ENCODE results near the gene XCL1. TPM values are rescaled to one million over a fixed set of nuclear protein-coding genes. Genes with fewer than 3 reads are reported as not detected.

The XCL1 gene
- total RNA-seq, 1 experiment from 2014 or later = not detected

DNA sequence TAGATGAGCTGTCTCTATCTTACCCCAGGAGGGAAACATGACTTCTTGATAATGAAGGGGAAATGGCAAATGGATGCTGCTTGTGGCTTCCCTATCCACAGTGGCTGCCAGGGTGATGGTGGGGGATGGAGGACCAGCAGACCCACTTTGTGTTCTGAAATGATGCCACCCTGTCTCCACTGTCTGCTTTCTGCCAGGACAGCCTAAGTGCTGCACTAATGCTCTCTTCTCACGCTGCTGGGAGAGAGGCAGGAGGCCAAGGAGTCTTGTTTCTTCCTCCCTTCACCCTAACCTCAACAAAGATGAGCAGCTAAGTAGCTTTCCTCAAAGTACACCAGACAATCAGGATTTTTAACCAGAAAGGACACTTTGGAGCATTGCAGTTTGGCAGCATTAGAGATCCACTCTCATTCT is 36.6 kb downstream of the XCL1 start:
- no peak for TF ChIP-seq TCF7L2 (IDR thresholded peaks at IDR 0.05; ENCODE audit: low read depth, low read length)
- TF ChIP-seq SIN3A (IDR thresholded peaks at IDR 0.05; ENCODE audit: borderline replicate concordance, insufficient read depth, low read depth, low read length) = no peak
- TF ChIP-seq, protein P1, sequence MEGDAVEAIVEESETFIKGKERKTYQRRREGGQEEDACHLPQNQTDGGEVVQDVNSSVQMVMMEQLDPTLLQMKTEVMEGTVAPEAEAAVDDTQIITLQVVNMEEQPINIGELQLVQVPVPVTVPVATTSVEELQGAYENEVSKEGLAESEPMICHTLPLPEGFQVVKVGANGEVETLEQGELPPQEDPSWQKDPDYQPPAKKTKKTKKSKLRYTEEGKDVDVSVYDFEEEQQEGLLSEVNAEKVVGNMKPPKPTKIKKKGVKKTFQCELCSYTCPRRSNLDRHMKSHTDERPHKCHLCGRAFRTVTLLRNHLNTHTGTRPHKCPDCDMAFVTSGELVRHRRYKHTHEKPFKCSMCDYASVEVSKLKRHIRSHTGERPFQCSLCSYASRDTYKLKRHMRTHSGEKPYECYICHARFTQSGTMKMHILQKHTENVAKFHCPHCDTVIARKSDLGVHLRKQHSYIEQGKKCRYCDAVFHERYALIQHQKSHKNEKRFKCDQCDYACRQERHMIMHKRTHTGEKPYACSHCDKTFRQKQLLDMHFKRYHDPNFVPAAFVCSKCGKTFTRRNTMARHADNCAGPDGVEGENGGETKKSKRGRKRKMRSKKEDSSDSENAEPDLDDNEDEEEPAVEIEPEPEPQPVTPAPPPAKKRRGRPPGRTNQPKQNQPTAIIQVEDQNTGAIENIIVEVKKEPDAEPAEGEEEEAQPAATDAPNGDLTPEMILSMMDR (IDR thresholded peaks at IDR 0.05) = no peak
- TF ChIP-seq, protein P2, sequence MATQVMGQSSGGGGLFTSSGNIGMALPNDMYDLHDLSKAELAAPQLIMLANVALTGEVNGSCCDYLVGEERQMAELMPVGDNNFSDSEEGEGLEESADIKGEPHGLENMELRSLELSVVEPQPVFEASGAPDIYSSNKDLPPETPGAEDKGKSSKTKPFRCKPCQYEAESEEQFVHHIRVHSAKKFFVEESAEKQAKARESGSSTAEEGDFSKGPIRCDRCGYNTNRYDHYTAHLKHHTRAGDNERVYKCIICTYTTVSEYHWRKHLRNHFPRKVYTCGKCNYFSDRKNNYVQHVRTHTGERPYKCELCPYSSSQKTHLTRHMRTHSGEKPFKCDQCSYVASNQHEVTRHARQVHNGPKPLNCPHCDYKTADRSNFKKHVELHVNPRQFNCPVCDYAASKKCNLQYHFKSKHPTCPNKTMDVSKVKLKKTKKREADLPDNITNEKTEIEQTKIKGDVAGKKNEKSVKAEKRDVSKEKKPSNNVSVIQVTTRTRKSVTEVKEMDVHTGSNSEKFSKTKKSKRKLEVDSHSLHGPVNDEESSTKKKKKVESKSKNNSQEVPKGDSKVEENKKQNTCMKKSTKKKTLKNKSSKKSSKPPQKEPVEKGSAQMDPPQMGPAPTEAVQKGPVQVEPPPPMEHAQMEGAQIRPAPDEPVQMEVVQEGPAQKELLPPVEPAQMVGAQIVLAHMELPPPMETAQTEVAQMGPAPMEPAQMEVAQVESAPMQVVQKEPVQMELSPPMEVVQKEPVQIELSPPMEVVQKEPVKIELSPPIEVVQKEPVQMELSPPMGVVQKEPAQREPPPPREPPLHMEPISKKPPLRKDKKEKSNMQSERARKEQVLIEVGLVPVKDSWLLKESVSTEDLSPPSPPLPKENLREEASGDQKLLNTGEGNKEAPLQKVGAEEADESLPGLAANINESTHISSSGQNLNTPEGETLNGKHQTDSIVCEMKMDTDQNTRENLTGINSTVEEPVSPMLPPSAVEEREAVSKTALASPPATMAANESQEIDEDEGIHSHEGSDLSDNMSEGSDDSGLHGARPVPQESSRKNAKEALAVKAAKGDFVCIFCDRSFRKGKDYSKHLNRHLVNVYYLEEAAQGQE (IDR thresholded peaks at IDR 0.05; ENCODE audit: insufficient read depth in 1 of 2, low read depth in 2 of 2, low read length in 1 of 2) = no peak
- TF ChIP-seq POLR2AphosphoS5 (IDR thresholded peaks at IDR 0.05; ENCODE audit: low read depth, low read length) = no peak
- in situ Hi-C loops (cut with HindIII; ENCODE audit: low pct_unique_long_range_greater_than_20kb, low sequenced_read_pairs) (no loop called here), intact Hi-C loops (cut with micrococcal nuclease; ENCODE audit: unreplicated experiment) (no loop called here)
- Histone ChIP-seq H3K9me3 (ENCODE audit: control insufficient read depth, insufficient read depth, low read depth, low read length) (no peaks in the 10 kb centered on the region), H3K27ac (ENCODE audit: low read length) (no peak overlapping the region), H3K27me3 (ENCODE audit: control insufficient read depth, insufficient read depth, low read length) (no peaks in the 10 kb centered on the region), H3K4me1 (ENCODE audit: control insufficient read depth, insufficient read depth, low read length) (no peaks in the 10 kb centered on the region), H3K4me3 (ENCODE audit: low read depth in 2 of 2, low read length in 2 of 2) (no peak overlapping the region), H3K36me3 (ENCODE audit: control insufficient read depth, insufficient read depth, low read length) (no peaks in the 10 kb centered on the region)
- ATAC-seq = no peak
- POLR2A ChIA-PET = no interaction called here
- CTCF ChIA-PET = no interaction called here
- DNase-seq (ENCODE audit: low read depth, low spot score) = no peak
- BruUV-seq (replicated peaks) = no TSS peak

DNA sequence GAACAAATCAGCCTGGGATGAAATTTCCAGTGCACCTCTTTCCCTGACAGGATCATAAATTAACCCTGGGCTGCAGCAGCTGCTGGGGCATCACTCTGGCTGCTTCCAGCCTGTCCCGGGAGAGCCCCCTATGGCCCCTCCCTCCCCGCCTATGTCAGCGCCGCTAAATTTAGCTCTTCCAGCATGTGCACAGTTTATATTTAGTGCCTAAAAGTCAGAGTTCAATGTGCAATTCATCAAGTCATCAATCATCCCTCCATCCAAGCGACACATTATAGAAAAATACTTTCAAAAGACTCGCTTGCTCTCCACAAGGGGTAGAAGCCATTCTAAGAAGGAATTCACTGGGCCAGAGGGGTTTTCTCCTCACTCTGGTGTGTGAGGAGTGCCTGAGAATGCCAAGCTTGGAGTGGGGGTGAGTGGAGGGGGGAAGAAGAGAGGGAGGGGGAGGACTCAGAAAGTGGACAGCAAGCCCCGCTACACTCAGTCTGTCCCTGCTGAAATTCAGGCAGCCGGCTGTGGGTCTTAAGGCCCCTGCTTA is 37.4 kb downstream of the XCL1 start:
- no peaks in the 10 kb centered on the region for H3K36me3 ChIP-seq (ENCODE audit: control insufficient read depth, insufficient read depth, low read length)
- no peaks in the 10 kb centered on the region for H3K9me3 ChIP-seq (ENCODE audit: control insufficient read depth, insufficient read depth, low read depth, low read length)
- H3K4me3 ChIP-seq (ENCODE audit: low read depth in 2 of 2, low read length in 2 of 2) = no peak overlapping the region
- ChIA-PET POLR2A (no interaction called here), CTCF (no interaction called here)
- intact Hi-C loops (cut with micrococcal nuclease; ENCODE audit: unreplicated experiment) = no loop called here
- no peaks in the 10 kb centered on the region for H3K27me3 ChIP-seq (ENCODE audit: control insufficient read depth, insufficient read depth, low read length)
- DNase-seq (ENCODE audit: low read depth, low spot score) = no peak
- no peak overlapping the region for H3K27ac ChIP-seq (ENCODE audit: low read length)
- in situ Hi-C loops (cut with HindIII; ENCODE audit: low pct_unique_long_range_greater_than_20kb, low sequenced_read_pairs) = no loop called here
- no TSS peak for BruUV-seq (replicated peaks)
- ATAC-seq = no peak
- no peak for TF ChIP-seq SIN3A (IDR thresholded peaks at IDR 0.05; ENCODE audit: borderline replicate concordance, insufficient read depth, low read depth, low read length)
- no peak for TF ChIP-seq TCF7L2 (IDR thresholded peaks at IDR 0.05; ENCODE audit: low read depth, low read length)
- TF ChIP-seq, protein P2 (IDR thresholded peaks at IDR 0.05; ENCODE audit: insufficient read depth in 1 of 2, low read depth in 2 of 2, low read length in 1 of 2) = no peak
- TF ChIP-seq, protein P1 (IDR thresholded peaks at IDR 0.05) = no peak
- TF ChIP-seq POLR2AphosphoS5 (IDR thresholded peaks at IDR 0.05; ENCODE audit: low read depth, low read length) = no peak
- no peaks in the 10 kb centered on the region for H3K4me1 ChIP-seq (ENCODE audit: control insufficient read depth, insufficient read depth, low read length)
